G401 (cell line): ENCODE results near the gene C9orf78. TPM values are rescaled to one million over a fixed set of nuclear protein-coding genes. Genes with fewer than 3 reads are reported as not detected.
A peak's percentile ranks its signal among the peaks of the same experiment; 100 is the strongest.
"Not testable (repeated sequence)": the region's sequence is repeated elsewhere in the genome, so short reads cannot be mapped to it uniquely, and the experiment has no call there.

Experiments
- DNase-seq: peaks from one replicate; pipeline ENCODE4 v3.0.0-alpha.2; 2015; ENCODE audit warnings: low spot score
- in situ Hi-C: cut with HindIII; loops from 2 replicates; pipeline ENCODE4 v1.10.0; 2016; ENCODE audit warnings: low sequenced_read_pairs, mixed read lengths
- total RNA-seq: library from RNA; depleted of rRNA; stranded (reverse); fragments of >200 nt; shearing (Covaris generic); gene quantifications from 2 replicates; pipeline ENCODE4 v1.2.3, GENCODE V29; 2014

Gene C9orf78
- total RNA-seq, 1 experiment from 2014 or later: 49.4 TPM

DNA sequence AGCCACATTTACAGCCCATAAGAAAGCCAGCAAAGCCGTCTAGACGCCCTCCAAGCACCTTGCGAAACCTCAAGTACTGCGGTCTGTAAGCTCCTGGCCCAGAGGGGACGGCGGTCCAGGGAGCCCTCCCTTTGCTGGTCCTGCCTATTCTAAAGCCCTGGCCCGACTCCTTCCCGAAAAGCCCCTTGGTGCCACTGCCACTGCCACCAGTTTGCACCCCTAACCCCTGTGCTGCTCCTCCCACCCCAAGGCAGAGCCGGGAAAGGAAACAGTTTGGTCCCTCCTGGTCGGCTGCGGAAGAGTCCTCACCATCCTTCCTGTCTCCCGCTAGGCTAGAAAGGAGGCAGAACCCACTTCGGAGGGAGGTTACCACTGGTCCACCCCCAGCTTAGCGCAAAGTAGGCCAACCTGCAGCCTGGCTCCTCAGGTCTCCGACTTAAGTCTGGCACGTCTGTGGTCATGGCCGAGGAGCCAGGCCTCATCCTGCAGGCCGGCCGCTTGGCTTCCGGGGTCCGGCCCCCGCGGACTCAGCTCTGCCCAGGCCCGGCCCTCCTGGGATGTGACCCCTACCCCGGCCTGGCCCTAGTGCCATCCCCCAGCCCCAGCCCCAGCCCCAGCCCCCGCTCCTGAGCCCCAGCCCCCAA lies 12.1 kb downstream of the C9orf78 start:
- in situ Hi-C loops: no loop called here
- DNase-seq: peak; percentile 15

DNA sequence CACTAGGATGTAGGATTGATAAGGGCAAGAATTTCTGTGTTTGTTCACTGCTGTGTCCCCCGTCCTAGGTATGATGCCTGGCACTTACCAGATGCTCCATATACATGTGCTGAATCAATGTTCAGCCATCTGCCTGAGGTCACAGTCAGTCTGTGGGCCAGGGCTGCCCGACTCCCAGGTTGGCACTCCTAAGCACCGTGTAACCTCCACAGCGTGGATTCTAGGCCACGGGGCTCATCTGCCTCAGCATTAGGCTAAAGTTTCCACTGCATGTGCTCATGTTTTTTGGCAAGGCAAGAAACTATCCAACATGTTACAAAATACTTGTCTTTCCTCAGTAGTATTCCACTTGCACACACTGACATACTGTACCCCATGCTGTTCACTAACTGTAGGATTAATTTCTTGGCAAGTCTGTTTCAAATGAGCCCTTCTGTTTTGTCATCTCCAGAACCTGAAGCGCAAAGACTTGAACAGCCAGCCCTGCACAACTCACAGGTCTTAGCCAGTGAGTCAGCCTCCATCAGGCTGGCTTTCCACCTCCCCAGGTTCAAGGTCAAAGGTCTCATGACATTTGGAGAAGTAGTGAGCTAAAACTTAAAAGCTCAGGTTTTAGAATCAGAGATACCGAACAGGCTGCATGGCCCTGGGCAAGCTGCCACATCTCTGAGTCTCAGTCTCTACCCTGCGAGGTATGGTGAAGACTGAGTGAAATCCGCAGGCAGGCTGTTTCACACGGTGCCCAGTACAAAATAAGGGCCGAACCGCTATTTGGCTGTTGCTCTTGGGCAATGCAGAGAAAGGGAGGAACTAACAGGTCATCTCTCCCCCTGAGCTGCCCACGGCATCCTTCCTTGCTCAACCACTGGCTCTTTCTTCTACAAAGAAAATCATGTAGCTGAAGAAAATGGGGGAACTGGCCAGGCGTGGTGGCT lies 18.3 kb downstream of the C9orf78 start:
- in situ Hi-C loops: no loop called here
- DNase-seq: peak; percentile 72

DNA sequence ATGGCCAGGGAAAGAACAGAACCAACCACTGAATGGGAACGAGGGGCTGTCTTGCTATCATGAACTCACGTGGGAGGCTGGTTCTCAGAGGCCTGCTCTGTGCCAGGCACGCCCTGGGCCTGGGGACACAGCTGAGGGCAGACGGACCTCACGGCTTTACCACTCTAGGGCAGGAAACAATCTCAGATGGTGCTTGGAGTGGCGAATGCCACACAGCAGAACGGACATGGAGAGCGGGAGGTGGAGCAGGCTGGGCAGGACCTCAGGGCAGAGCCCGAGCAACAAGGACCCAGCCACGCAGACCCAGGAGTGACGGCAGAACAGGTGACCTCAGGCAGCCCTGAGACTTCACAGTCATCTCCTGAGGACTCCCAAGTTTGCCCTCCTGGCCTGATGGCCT lies 19.8 kb downstream of the C9orf78 start:
- in situ Hi-C loops: no loop called here

DNA sequence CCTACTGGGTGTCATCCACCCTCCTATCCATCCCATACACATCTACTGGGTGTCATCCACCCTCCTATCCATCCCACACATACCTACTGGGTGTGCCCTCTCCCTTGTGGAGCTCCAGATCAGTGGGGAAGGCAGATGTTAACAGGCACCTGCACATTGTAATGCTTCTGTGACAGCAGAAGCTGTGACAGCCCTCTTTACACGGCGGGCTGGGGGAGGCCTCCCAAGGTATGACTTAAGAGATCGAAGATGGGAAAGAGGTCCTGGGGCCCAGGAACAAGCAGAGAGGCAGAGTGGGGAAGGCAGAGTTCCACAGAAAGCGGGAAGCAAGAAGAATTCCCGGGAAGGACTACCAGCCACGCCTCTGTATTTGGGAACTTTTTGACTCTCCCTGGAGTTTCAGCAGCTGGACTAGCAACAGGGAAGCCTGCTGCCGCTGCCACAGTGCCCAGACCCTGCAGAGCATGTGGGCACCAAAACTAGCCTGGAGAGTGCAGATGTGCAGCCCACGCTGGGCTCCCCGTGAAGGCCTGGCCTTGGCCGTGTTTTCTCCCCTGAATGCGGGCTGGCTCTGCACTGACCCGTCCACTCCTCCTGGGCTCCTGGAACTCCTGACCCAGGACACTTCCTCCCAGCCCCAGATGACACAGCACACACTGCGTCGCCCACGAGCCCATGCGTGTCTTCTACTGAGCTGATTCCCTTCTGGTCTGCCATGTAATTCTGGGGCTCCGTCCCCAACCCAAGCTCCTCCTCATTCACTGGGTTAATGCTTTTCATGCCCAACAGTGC lies 20.4 kb downstream of the C9orf78 start:
- no peak for DNase-seq
- in situ Hi-C loops: no loop called here

More for the DNA sequence above, 19.8 kb downstream of the C9orf78 start:
- no peak for DNase-seq

DNA sequence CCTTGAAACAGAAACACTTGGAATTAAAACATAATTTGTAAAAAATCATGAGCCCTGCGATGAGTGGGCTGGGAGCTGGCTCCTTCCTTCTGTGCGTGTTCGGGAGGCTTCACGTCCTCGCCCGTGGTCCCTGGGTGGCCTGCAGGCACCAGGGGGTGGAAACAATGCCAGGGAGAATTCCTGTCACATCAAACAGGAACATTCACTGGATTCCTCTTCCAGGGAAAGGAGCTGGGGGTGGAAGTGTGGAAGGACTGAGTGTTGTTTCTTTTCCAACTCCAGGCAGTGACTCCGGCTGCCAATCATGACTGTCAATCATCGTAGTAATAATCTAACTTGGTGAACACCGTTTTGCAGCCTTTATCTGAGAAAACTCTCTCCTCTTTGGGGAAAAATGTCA lies 21.4 kb downstream of the C9orf78 start:
- DNase-seq: no peak
- in situ Hi-C loops: no loop called here

- no peak for DNase-seq
- in situ Hi-C loops: no loop called here
Measured at GRCh38 chr9:129812385-129812784, 22.7 kb downstream of the C9orf78 start.

DNA sequence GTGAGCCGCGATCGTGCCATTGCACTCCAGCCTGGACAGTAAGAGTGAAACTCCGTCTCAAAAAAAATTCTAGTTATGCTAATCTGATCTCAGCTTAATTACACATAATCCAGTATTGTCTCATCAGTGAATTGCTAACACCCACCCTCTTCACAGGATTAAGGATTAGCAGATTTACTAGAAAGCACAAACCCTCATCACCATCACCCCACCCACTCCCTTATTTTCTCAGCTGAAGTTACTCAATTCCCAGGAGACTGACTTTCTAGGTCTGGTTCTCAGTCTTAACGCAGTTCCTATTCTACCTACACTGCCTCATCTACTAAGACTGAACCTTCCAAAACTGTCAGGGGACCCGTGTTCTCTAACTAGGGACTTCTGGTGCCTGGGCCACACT lies 23.1 kb downstream of the C9orf78 start:
- no peak for DNase-seq
- in situ Hi-C loops: no loop called here

DNA sequence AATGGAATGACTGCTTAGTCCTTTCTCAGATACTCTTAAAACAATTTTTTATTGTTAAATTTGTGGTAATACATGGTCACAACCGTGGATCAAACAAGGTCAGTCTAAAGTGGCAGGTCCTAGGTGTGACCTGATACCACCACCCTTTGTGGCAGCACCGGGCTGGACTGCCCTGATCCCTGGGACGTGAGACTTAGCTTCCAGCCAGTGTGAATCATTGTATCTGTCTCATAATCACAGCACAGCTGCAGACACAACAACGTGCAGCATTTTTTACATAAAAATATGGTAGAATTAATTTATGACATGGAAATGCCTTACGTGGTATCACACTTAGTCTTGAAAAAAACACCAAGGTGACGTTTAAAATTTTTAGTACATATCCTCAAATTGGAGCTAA lies 24.3 kb downstream of the C9orf78 start:
- DNase-seq: no peak
- in situ Hi-C loops: no loop called here

DNA sequence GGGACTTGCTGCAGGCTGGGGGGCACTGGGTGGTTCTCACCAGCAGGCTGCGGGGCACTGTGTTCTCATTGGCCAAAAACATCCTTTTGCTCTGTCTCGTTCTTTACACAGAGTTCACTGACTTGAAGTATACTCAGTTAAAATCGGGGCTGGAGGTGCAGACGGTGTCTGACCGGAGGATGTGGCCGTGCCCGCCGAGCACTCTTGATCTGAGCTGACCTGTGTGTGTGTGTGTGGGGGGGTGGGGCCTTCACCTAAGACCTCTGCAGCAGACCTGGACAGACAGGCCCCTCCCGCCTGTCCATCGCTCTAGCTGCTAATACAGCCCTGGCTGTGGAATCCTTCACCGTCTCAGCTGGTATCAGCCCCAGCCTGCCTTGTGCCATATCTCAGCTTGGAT lies 25.0 kb downstream of the C9orf78 start:
- in situ Hi-C loops: no loop called here

DNA sequence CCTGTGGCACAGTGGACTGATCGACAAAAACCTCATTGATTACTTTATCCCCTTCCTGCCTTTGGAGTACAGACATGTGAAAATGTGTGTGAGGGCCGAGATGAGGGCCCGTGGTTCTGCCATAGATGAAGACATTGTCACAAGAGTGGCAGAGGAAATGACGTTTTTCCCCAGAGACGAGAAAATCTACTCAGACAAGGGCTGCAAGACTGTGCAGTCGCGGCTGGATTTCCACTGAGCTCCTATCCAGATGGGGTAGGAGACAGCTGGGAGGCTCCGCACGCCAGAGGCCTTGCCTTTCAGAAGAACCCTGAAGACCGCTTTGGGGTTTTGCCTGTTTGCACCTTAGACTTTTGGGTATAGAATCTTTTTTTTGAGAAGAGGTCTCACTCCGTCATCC lies 25.7 kb downstream of the C9orf78 start:
- in situ Hi-C loops: no loop called here
- no peak for DNase-seq

More for the DNA sequence above, 25.0 kb downstream of the C9orf78 start:
- no peak for DNase-seq

- DNase-seq: no peak
- in situ Hi-C loops: no loop called here
Measured at GRCh38 chr9:129806061-129806460, 29.0 kb downstream of the C9orf78 start.

GRCh38 chr9:129803676-129804060 lies 31.4 kb downstream of the C9orf78 start:
- DNase-seq: peak; percentile 34
- in situ Hi-C loops: no loop called here

GRCh38 chr9:129802833-129803675 lies 32.0 kb downstream of the C9orf78 start, which contains the start of gene TOR1B:
Gene TOR1B (plus strand): TSS chr9:129803184. CDS start chr9:129803213, 29 bp downstream.
- peak; percentile 96 for DNase-seq
- in situ Hi-C loops: no loop called here

GRCh38 chr9:129801504-129801903 lies 33.6 kb downstream of the C9orf78 start:
- in situ Hi-C loops: no loop called here
- DNase-seq: no peak

GRCh38 chr9:129798973-129799372 lies 36.1 kb downstream of the C9orf78 start:
- in situ Hi-C loops: no loop called here
- no peak for DNase-seq

DNA sequence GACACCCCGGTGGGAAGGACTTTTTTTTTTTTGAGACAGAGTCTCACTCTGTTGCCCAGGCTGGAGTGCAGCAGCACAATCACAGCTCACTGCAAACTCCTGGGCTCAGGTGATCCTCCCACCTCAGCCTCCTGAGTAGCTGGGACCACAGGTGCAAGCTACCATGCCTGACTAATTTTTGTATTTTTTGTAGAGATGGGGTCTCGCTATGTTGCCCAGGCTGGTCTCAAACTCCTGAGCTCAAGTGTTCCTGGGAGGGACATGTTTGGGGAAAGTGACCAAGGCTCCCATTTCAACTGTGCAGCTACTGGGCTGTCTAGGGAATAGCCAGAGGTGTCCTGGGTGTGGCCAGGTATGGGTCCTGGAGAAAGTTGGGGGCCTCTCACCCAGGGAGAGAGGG lies 39.0 kb downstream of the C9orf78 start:
- DNase-seq, in situ Hi-C loops: not testable (repeated sequence)

GRCh38 chr9:129794549-129794948 lies 40.5 kb downstream of the C9orf78 start:
- no peak for DNase-seq
- in situ Hi-C loops: no loop called here

GRCh38 chr9:129786481-129786880 lies 48.6 kb downstream of the C9orf78 start:
- in situ Hi-C loops: no loop called here
- DNase-seq: no peak

DNA sequence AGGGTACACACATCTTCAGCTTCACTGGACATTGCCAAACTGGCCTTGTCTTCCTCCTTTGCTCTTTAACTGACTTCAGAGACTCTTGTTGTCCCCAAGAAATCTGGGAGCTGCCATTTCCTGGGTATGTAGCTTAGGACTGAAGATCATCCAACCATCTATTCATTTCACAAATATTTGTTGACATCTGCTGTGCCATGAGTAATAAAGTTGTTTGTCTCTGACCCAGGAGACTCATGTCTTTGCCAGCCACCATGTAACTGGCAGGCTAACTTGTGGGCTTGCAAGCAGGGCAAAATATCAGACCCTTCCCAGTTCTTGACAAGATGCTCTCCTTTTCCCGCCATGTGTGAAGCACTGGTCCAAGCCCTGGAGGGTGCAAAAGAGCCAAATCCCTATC lies 49.2 kb downstream of the C9orf78 start:
- in situ Hi-C loops: no loop called here

More for the DNA sequence above, 49.2 kb downstream of the C9orf78 start:
- no peak for DNase-seq
